SK-N-SH treated with all-trans-retinoic acid at 6 μM for 48 hours (cell line): ENCODE measurements around the gene MTFR1L.

ENCODE experiments used
- ARNTL ChIP-seq: fragments of 450-650 bp; formaldehyde crosslinking; IDR thresholded peaks from 2 replicates; pipeline ENCODE4 v1.5.0; 2020; ENCODE audit warnings: low read depth, mild to moderate bottlenecking, moderate library complexity, borderline replicate concordance
- CREB5 ChIP-seq: fragments of 250-450 bp; sonication (Bioruptor Pico); IDR thresholded peaks from 2 replicates; pipeline ENCODE4 v1.5.1; 2020; ENCODE audit warnings: low read depth, mild to moderate bottlenecking, moderate library complexity
- CSDC2 ChIP-seq: fragments of 250-450 bp; sonication (Bioruptor Pico); IDR thresholded peaks from 2 replicates; pipeline ENCODE4 v1.5.0; 2020; ENCODE audit warnings: mild to moderate bottlenecking, moderate library complexity
- ESRRG ChIP-seq: fragments of 250-450 bp; sonication (Bioruptor Pico); IDR thresholded peaks from 2 replicates; pipeline ENCODE4 v1.6.1; 2021; ENCODE audit warnings: mild to moderate bottlenecking
- GLIS3 ChIP-seq: fragments of 250-450 bp; sonication (Bioruptor Pico); IDR thresholded peaks from 2 replicates; pipeline ENCODE4 v1.5.0; 2020; ENCODE audit warnings: mild to moderate bottlenecking, moderate library complexity
- PATZ1 ChIP-seq: fragments of 250-450 bp; sonication (Bioruptor Pico); IDR thresholded peaks from 2 replicates; pipeline ENCODE4 v1.8.0; 2020; ENCODE audit warnings: mild to moderate bottlenecking, moderate library complexity, borderline replicate concordance
- RARB ChIP-seq: fragments of 250-450 bp; sonication (Bioruptor Pico); IDR thresholded peaks from 2 replicates; pipeline ENCODE4 v1.8.0; 2021; ENCODE audit warnings: mild to moderate bottlenecking, moderate library complexity
- SNAI2 ChIP-seq: fragments of 250-450 bp; sonication (Bioruptor Pico); IDR thresholded peaks from 2 replicates; pipeline ENCODE4 v1.5.0; 2020; ENCODE audit warnings: mild to moderate bottlenecking, moderate library complexity
- TSHZ2 ChIP-seq: fragments of 250-450 bp; sonication (Bioruptor Pico); IDR thresholded peaks from 2 replicates; pipeline ENCODE4 v1.5.0; 2020; ENCODE audit warnings: mild to moderate bottlenecking, moderate library complexity
- ZC3H10 ChIP-seq: fragments of 250-450 bp; sonication (Bioruptor Pico); IDR thresholded peaks from 2 replicates; pipeline ENCODE4 v1.5.1; 2021; ENCODE audit warnings: mild to moderate bottlenecking, moderate library complexity
- ZFP3 ChIP-seq: fragments of 250-450 bp; sonication (Bioruptor Pico); IDR thresholded peaks from 2 replicates; pipeline ENCODE4 v1.5.0; 2020; ENCODE audit warnings: mild to moderate bottlenecking, moderate library complexity
- ZFP30 ChIP-seq: fragments of 450-650 bp; formaldehyde crosslinking; IDR thresholded peaks from 2 replicates; pipeline ENCODE4 v1.5.0; 2022; ENCODE audit warnings: mild to moderate bottlenecking, moderate library complexity

GRCh38 chr1:25772692-25773245 lies 47.0 kb upstream of the MTFR1L start:
- TF ChIP-seq CSDC2 (no peak), ZFP3 (CRISPR knock-in tag) (no peak), PATZ1 (CRISPR knock-in tag) (no peak), SNAI2 (CRISPR knock-in tag) (no peak), TSHZ2 (CRISPR knock-in tag) (no peak), ESRRG (no peak), ZFP30 (no peak), RARB (CRISPR knock-in tag) (no peak), GLIS3 (CRISPR knock-in tag) (no peak), ARNTL (CRISPR knock-in tag) (no peak), CREB5 (CRISPR knock-in tag) (no peak), ZC3H10 (CRISPR knock-in tag) (no peak)
